Liver (tissue), 9 donors: ENCODE measurements around the gene VASH2. TPM values are rescaled to one million over a fixed set of nuclear protein-coding genes. Genes with fewer than 3 reads are reported as not detected.

Source experiments
- DNase-seq: peaks from one replicate; pipeline ENCODE4 v3.0.0-alpha.2; 2017; ENCODE audit warnings: low spot score
- H3K27ac ChIP-seq, 2 donors: one replicate each; pipeline ENCODE4 v1.7.0; 2013; ENCODE audit warnings: inconsistent platforms in 2 of 2, low read length in 2 of 2, control low read depth in 1 of 2, low read depth in 1 of 2, mild to moderate bottlenecking in 1 of 2
- H3K27me3 ChIP-seq, 4 donors: one replicate each; pipeline versions ENCODE4 v1.6.1 to v1.7.0; 2013; ENCODE audit warnings: low read length in 3 of 4, inconsistent platforms in 1 of 4, mild to moderate bottlenecking in 1 of 4, moderate library complexity in 1 of 4; ENCODE audit not compliant: control insufficient read depth in 4 of 4, insufficient read depth in 4 of 4
- H3K36me3 ChIP-seq, 4 donors: one replicate each; pipeline versions ENCODE4 v1.6.1 to v1.7.0; 2013; ENCODE audit warnings: low read length in 3 of 4, mild to moderate bottlenecking in 3 of 4, low read depth in 1 of 4, moderate library complexity in 1 of 4; ENCODE audit not compliant: control insufficient read depth in 4 of 4, insufficient read depth in 3 of 4
- H3K4me1 ChIP-seq, 4 donors: one replicate each; pipeline versions ENCODE4 v1.6.1 to v1.7.0; 2013; ENCODE audit warnings: low read length in 3 of 4, mild to moderate bottlenecking in 3 of 4, moderate library complexity in 1 of 4; ENCODE audit not compliant: control insufficient read depth in 4 of 4, insufficient read depth in 4 of 4
- H3K4me3 ChIP-seq, 3 donors: one replicate each; pipeline versions ENCODE4 v1.6.1 to v1.7.0; 2013; ENCODE audit warnings: low read length in 3 of 3, control low read depth in 1 of 3, low read depth in 1 of 3, mild to moderate bottlenecking in 1 of 3
- H3K9ac ChIP-seq, 2 donors: one replicate each; pipeline ENCODE4 v1.7.0; 2013; ENCODE audit warnings: low read length in 2 of 2, mild to moderate bottlenecking in 2 of 2, moderate library complexity in 2 of 2, control low read depth in 1 of 2, low read depth in 1 of 2
- H3K9me3 ChIP-seq, 4 donors: one replicate each; pipeline versions ENCODE4 v1.6.1 to v1.7.0; 2013; ENCODE audit warnings: low read length in 3 of 4; ENCODE audit not compliant: control insufficient read depth in 4 of 4
- EGR1 ChIP-seq, 2 donors: IDR thresholded peaks; 2 replicates each; pipeline ENCODE4 v1.6.1; 2016 to 2018; ENCODE audit warnings: antibody characterized with exemption in 2 of 2, low read depth in 2 of 2
- FOXA1 ChIP-seq: IDR thresholded peaks from 2 replicates; pipeline ENCODE4 v1.6.1; 2016; ENCODE audit warnings: antibody characterized with exemption
- FOXA2 ChIP-seq: IDR thresholded peaks from 2 replicates; pipeline ENCODE4 v1.6.1; 2016; ENCODE audit warnings: antibody characterized with exemption
- GABPA ChIP-seq, 2 donors: IDR thresholded peaks in 1 of 2; conservative IDR thresholded peaks in 1 of 2; 2 replicates each; pipeline ENCODE4 v1.6.1; 2016; ENCODE audit warnings: antibody characterized with exemption in 2 of 2, mild to moderate bottlenecking in 1 of 2, moderate library complexity in 1 of 2
- HNF4A ChIP-seq, 2 donors: conservative IDR thresholded peaks; 2 replicates each; pipeline ENCODE4 v1.6.1; 2016; ENCODE audit warnings: antibody characterized with exemption in 2 of 2, mild to moderate bottlenecking in 2 of 2
- HNF4G ChIP-seq: IDR thresholded peaks from 2 replicates; pipeline ENCODE4 v1.6.1; 2016; ENCODE audit warnings: antibody characterized with exemption
- JUND ChIP-seq, 2 donors: IDR thresholded peaks; 2 replicates each; pipeline ENCODE4 v1.6.1; 2016; ENCODE audit warnings: antibody characterized with exemption in 2 of 2
- NR2F2 ChIP-seq: IDR thresholded peaks from 2 replicates; pipeline ENCODE4 v1.6.1; 2016; ENCODE audit warnings: antibody characterized with exemption
- RAD21 ChIP-seq, 2 donors: IDR thresholded peaks; 2 replicates each; pipeline ENCODE4 v1.6.1; 2016; ENCODE audit warnings: antibody characterized with exemption in 2 of 2, mild to moderate bottlenecking in 2 of 2
- RXRA ChIP-seq, 2 donors: IDR thresholded peaks; 2 replicates each; pipeline ENCODE4 v1.6.1; 2017 to 2018; ENCODE audit warnings: antibody characterized with exemption in 2 of 2, mild to moderate bottlenecking in 1 of 2
- SP1 ChIP-seq: IDR thresholded peaks from 2 replicates; pipeline ENCODE4 v1.6.1; 2018; ENCODE audit warnings: antibody characterized with exemption, mild to moderate bottlenecking
- TAF1 ChIP-seq: conservative IDR thresholded peaks from 2 replicates; pipeline ENCODE4 v1.6.1; 2016; ENCODE audit warnings: antibody characterized with exemption, mild to moderate bottlenecking
- YY1 ChIP-seq: IDR thresholded peaks from 2 replicates; pipeline ENCODE4 v1.6.1; 2016; ENCODE audit warnings: antibody characterized with exemption, mild to moderate bottlenecking
- WGBS: extraction: QIAGEN DNeasy Blood & Tissue Kit; methylation state at CpG from one replicate; pipeline ENCODE4 v1.1.7; 2013; 5-methylcytosine and 5-hydroxymethylcytosine counted together
- polyA plus RNA-seq, 2 donors: library from polyadenylated mRNA; stranded (reverse) in 1 of 2; unstranded in 1 of 2; fragments of 200-250 nt in 1 of 2; fragments of >200 nt in 1 of 2; fragmentation: Nextera tagmentation in 1 of 2; extraction: Ambion mirVana in 1 of 2; gene quantifications; one replicate each; pipeline versions ENCODE4 v1.2.1 to v1.2.3, GENCODE V29; 2013 to 2015
- total RNA-seq, 2 donors: library from RNA; depleted of rRNA; stranded (reverse); fragments of >200 nt; gene quantifications; one replicate each; pipeline ENCODE4 v1.2.3, GENCODE V29; 2014
- TF ChIP-seq, protein P1 (sequence below): fragments of 150-350 bp; IDR thresholded peaks from 2 replicates; pipeline ENCODE4 v1.5.1; 2017; ENCODE audit warnings: improper control_type of control experiment, low read depth, low read length; ENCODE audit not compliant: missing input control
- TF ChIP-seq, protein P2 (sequence below): IDR thresholded peaks from 2 replicates; pipeline ENCODE4 v1.6.1; 2016; ENCODE audit warnings: antibody characterized with exemption
- TF ChIP-seq, protein P3 (sequence below): IDR thresholded peaks from 2 replicates; pipeline ENCODE4 v1.6.1; 2016; ENCODE audit warnings: antibody characterized with exemption, mild to moderate bottlenecking
- TF ChIP-seq, protein P4 (sequence below): IDR thresholded peaks from 2 replicates; pipeline ENCODE4 v1.6.1; 2016; ENCODE audit warnings: antibody characterized with exemption
- TF ChIP-seq, protein P5 (sequence below): IDR thresholded peaks from 2 replicates; pipeline ENCODE4 v1.6.1; 2016; ENCODE audit warnings: antibody characterized with exemption
- donor health status: healthy.
- donor health status: healthy.
- donor health status: healthy.
- donor health status: healthy.
- donor health status: healthy.

VASH2 gene
- total and polyA plus RNA-seq, 4 donors = 0.01 to 0.70 (median 0.23) TPM

DNA sequence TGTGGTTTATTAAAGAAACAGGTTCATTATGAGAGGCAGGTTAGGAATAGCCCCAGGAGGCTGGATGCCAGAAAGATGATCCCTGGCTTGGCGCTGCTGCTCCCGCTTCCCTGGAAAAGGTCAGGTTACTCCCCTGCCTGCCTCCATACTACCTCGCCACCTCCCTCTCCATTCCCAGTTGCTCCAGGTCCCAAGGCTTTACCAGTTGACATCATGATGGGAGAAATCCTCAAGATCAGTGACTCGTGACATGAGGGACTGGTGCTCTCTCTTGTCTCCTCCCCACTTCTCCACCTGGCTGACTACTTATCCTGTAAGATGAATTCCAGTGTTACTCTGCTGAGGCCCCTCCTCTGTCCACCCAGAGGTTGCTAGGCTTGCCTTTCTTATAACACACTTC lies 19.7 kb downstream of the VASH2 start:
- TF ChIP-seq FOXA1 (no peak), FOXA2 (no peak), HNF4G (no peak), NR2F2 (no peak), YY1 (no peak), RXRA (IDR thresholded peaks at IDR 0.05) (no peak), RAD21 (IDR thresholded peaks at IDR 0.05) (no peak), JUND (IDR thresholded peaks at IDR 0.05) (no peak)
- TF ChIP-seq, protein P1, sequence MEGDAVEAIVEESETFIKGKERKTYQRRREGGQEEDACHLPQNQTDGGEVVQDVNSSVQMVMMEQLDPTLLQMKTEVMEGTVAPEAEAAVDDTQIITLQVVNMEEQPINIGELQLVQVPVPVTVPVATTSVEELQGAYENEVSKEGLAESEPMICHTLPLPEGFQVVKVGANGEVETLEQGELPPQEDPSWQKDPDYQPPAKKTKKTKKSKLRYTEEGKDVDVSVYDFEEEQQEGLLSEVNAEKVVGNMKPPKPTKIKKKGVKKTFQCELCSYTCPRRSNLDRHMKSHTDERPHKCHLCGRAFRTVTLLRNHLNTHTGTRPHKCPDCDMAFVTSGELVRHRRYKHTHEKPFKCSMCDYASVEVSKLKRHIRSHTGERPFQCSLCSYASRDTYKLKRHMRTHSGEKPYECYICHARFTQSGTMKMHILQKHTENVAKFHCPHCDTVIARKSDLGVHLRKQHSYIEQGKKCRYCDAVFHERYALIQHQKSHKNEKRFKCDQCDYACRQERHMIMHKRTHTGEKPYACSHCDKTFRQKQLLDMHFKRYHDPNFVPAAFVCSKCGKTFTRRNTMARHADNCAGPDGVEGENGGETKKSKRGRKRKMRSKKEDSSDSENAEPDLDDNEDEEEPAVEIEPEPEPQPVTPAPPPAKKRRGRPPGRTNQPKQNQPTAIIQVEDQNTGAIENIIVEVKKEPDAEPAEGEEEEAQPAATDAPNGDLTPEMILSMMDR = no peak
- Histone ChIP-seq H3K36me3 (no peaks in the 10 kb centered on the region), H3K9me3 (no peaks in the 10 kb centered on the region), H3K27me3 (peaks cover 0 to 8% (median 0%) of the 10 kb centered on the region in 4 donors), H3K4me3 (no peak overlapping the region), H3K27ac (no peak overlapping the region), H3K4me1 (no peaks in the 10 kb centered on the region), H3K9ac (no peak overlapping the region)
- 93% methylated on average over 4 of the region's 4 CpGs for WGBS
- DNase-seq = no peak

DNA sequence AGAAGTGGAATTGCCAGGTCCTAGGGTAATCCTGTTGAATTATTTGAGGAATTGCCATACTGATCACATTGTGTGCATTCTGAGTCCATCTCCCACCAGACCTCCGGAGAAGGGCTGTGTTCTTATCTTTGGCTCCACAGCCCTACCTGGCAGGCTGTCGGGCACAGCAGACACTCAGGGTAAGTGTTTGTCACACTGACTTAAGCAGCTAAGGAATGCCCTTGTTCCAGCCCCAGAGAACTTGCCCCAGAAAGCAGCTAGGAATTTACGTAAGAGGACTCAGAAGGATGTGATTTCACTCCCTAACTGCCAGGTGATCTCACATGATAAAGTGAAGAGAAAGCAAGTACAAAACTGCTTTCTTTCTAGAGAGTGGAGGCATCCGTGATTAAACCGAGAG lies 21.0 kb downstream of the VASH2 start:
- H3K4me3 ChIP-seq = no peak overlapping the region
- H3K36me3 ChIP-seq = no peaks in the 10 kb centered on the region
- H3K27ac ChIP-seq = no peak overlapping the region
- H3K4me1 ChIP-seq = no peaks in the 10 kb centered on the region
- H3K9ac ChIP-seq = no peak overlapping the region
- TF ChIP-seq HNF4G (no peak), NR2F2 (no peak), JUND (IDR thresholded peaks at IDR 0.05) (no peak), FOXA1 (no peak), TAF1 (no peak), RAD21 (IDR thresholded peaks at IDR 0.05) (no peak), GABPA (IDR thresholded peaks at IDR 0.05 in 1 of 2, conservative IDR thresholded peaks at IDR 0.05 in 1 of 2) (no peak), SP1 (no peak), HNF4A (conservative IDR thresholded peaks at IDR 0.05) (no peak), YY1 (no peak), RXRA (IDR thresholded peaks at IDR 0.05) (no peak), EGR1 (IDR thresholded peaks at IDR 0.05; ENCODE audit: low read depth in 2 of 2) (no peak), FOXA2 (no peak)
- TF ChIP-seq, protein P2, sequence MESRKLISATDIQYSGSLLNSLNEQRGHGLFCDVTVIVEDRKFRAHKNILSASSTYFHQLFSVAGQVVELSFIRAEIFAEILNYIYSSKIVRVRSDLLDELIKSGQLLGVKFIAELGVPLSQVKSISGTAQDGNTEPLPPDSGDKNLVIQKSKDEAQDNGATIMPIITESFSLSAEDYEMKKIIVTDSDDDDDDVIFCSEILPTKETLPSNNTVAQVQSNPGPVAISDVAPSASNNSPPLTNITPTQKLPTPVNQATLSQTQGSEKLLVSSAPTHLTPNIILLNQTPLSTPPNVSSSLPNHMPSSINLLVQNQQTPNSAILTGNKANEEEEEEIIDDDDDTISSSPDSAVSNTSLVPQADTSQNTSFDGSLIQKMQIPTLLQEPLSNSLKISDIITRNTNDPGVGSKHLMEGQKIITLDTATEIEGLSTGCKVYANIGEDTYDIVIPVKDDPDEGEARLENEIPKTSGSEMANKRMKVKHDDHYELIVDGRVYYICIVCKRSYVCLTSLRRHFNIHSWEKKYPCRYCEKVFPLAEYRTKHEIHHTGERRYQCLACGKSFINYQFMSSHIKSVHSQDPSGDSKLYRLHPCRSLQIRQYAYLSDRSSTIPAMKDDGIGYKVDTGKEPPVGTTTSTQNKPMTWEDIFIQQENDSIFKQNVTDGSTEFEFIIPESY = no peak
- TF ChIP-seq, protein P3, sequence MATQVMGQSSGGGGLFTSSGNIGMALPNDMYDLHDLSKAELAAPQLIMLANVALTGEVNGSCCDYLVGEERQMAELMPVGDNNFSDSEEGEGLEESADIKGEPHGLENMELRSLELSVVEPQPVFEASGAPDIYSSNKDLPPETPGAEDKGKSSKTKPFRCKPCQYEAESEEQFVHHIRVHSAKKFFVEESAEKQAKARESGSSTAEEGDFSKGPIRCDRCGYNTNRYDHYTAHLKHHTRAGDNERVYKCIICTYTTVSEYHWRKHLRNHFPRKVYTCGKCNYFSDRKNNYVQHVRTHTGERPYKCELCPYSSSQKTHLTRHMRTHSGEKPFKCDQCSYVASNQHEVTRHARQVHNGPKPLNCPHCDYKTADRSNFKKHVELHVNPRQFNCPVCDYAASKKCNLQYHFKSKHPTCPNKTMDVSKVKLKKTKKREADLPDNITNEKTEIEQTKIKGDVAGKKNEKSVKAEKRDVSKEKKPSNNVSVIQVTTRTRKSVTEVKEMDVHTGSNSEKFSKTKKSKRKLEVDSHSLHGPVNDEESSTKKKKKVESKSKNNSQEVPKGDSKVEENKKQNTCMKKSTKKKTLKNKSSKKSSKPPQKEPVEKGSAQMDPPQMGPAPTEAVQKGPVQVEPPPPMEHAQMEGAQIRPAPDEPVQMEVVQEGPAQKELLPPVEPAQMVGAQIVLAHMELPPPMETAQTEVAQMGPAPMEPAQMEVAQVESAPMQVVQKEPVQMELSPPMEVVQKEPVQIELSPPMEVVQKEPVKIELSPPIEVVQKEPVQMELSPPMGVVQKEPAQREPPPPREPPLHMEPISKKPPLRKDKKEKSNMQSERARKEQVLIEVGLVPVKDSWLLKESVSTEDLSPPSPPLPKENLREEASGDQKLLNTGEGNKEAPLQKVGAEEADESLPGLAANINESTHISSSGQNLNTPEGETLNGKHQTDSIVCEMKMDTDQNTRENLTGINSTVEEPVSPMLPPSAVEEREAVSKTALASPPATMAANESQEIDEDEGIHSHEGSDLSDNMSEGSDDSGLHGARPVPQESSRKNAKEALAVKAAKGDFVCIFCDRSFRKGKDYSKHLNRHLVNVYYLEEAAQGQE = no peak
- TF ChIP-seq, protein P4, sequence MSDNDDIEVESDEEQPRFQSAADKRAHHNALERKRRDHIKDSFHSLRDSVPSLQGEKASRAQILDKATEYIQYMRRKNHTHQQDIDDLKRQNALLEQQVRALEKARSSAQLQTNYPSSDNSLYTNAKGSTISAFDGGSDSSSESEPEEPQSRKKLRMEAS = no peak
- TF ChIP-seq, protein P1 = no peak
- TF ChIP-seq, protein P5, sequence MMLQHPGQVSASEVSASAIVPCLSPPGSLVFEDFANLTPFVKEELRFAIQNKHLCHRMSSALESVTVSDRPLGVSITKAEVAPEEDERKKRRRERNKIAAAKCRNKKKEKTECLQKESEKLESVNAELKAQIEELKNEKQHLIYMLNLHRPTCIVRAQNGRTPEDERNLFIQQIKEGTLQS = no peak
- no peaks in the 10 kb centered on the region for H3K9me3 ChIP-seq
- H3K27me3 ChIP-seq = peaks cover 0 to 8% (median 0%) of the 10 kb centered on the region in 4 donors
- 88% methylated on average over 5 of the region's 5 CpGs for whole genome bisulfite sequencing
- no peak for DNase-seq
